HG03521 (cell line): ENCODE results near the gene RFXAP.
"Not testable (repeated sequence)": the region's sequence is repeated elsewhere in the genome, so short reads cannot be mapped to it uniquely, and the experiment has no call there.

Experiments used
- ATAC-seq: cut with Tn5 transposase; IDR thresholded peaks from one replicate; pipeline ENCODE4 v1.9.1; 2021; ENCODE audit warnings: mild to moderate bottlenecking, moderate library complexity; ENCODE audit not compliant: unreplicated experiment

RFXAP gene, protein sequence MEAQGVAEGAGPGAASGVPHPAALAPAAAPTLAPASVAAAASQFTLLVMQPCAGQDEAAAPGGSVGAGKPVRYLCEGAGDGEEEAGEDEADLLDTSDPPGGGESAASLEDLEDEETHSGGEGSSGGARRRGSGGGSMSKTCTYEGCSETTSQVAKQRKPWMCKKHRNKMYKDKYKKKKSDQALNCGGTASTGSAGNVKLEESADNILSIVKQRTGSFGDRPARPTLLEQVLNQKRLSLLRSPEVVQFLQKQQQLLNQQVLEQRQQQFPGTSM

DNA sequence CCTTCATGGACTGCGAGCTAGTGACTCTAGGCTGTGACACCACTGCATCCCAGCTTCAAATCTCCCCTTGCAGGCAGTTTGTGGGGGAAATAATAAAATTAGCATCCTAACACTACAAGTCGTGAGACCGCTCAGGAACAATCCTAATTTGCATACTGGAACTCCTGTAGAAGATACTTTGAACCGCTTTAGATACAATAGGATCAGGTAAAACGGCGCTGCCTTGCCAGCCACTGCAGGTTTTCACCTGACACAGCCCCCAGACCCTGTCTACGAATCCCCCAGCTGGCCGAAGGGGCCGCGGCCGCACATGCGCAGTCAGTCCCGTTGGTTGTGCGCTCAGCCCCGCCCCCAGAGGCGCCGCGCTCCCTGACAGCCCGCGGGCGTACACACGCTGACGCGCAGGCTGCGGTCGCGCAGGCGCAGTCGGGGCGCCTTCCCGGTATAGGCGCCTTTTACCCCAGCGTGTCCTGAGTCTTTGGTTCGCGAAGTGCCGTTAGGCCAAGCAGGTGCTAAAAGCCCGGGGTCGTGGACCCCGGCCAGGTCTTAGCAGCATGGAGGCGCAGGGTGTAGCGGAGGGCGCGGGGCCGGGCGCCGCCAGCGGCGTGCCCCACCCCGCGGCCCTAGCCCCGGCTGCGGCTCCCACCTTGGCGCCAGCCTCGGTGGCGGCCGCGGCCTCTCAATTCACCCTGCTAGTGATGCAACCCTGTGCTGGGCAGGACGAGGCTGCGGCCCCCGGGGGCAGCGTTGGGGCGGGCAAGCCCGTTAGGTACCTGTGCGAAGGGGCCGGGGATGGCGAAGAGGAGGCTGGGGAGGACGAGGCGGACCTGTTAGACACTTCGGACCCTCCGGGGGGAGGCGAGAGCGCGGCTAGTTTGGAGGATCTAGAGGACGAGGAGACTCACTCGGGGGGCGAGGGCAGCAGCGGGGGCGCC is at the start of gene RFXAP:
TSS of gene RFXAP (plus strand) at position 419 of the 935 bp plus-strand sequence. CDS start at position 555, 136 bp downstream.
- peak; percentile 87 for ATAC-seq

- ATAC-seq = no peak
Observed at GRCh38 chr13:36769545-36769944, 49.5 kb upstream of the RFXAP start.

- ATAC-seq = no peak
Observed at GRCh38 chr13:36770741-36771140, 48.3 kb upstream of the RFXAP start.

DNA sequence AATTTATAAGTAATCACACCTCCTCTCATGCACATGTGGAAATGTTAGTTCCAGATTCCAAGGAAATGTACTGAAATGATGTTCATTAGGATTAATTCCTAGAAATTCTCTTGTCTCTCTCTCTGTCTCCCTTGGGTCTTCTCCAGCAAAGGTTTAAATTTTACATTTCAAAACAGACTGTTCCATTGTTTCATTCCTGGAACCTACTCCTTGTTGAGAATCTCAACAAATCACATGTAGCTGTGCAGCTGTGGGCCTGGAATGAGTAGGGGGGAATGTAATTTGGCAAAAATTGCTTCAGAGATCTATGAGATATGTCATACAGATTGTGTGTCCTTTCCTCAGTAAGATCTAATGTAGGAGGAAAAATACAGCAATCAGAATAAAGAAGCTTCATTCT is 46.2 kb upstream of the RFXAP start:
- ATAC-seq = no peak

DNA sequence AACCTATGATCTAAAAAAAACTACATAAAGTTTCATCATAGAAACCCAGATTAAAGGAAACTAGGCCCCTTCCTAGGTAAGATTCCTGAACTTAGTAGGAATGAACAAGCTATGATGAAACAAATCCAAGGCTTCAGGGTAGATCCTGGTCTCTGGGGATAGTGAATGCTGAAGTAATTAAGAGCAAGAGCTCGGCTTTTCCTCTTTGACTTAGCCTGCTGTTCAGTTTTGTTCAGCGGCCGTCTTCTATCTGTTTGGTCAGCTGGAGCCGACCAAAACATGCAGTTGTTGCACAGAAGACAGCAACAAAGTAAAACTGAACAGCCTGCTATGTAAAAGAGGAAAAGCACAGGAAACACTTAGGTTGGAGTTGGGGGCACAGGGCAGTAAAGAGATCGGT is 44.1 kb upstream of the RFXAP start:
- ATAC-seq = no peak

DNA sequence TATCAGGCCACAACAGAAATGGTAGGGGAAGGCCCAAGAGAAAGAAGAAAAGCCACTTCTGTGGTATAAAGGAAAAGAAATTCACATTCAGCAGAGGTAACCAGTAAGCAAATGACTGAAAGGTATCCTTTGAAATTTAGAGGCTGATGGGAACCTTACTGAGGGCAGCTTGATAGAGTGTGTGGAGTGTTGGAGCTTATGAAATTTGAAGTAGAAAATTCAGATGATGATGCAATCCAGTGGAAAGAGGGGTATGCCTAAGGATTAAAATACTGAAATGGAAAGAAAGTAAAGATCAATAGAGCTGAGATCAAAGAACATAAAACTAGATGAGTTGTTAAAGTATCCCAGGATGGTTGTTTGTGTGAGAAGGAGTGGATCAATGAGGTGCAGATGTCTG is 42.8 kb upstream of the RFXAP start:
- ATAC-seq = no peak

DNA sequence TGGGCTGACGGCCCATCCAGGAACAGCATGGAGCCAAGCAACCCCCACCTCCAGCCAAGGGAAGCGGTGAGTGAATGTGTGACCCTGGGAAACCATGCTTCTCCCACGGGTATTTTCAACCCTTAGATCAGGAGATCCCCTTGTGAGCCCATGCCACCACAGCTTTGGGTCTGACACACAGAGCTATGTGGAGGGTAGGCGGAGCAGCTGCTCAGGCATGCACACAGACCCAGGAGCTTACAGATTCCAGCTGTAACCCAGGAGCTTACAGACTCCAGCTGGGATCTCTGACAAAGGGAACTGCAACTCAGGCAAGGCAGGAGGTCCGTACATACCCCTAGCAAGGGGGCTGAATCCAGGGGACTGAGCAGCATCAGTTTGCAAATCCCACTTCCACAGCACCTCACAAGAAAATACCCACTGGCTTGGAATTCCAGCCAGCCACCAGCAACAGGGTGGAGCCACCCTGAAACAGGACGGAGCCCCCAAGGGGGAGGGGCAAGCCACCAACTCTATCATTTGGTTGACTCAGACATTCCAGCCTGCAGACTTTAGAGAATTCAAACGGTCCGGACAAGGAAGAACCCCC is 40.8 kb upstream of the RFXAP start:
- ATAC-seq = no peak

- no peak for ATAC-seq
Observed at GRCh38 chr13:36783890-36784289, 35.1 kb upstream of the RFXAP start.

- not testable (repeated sequence) for ATAC-seq
Observed at GRCh38 chr13:36786175-36786574, 32.8 kb upstream of the RFXAP start.

- no peak for ATAC-seq
Observed at GRCh38 chr13:36787181-36787580, 31.8 kb upstream of the RFXAP start.

DNA sequence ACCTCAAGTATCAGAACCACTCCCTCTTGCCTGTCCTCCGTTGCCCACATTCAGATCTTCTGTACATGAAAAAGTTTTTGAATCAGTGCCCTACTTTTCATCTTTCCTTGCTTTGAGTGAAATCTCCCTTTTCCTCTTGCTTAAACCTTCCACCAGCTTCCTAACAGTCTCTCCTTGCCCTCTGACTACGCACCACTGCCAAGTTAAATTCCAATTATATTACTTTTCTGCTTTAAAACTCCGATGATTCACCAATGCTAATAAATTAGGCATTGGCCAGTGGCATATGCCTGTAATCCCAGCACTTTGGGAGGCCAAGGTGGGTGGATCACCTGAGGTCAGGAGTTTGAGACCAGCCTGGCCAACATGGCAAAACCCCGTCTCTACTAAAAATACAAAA is 30.7 kb upstream of the RFXAP start:
- ATAC-seq = no peak

DNA sequence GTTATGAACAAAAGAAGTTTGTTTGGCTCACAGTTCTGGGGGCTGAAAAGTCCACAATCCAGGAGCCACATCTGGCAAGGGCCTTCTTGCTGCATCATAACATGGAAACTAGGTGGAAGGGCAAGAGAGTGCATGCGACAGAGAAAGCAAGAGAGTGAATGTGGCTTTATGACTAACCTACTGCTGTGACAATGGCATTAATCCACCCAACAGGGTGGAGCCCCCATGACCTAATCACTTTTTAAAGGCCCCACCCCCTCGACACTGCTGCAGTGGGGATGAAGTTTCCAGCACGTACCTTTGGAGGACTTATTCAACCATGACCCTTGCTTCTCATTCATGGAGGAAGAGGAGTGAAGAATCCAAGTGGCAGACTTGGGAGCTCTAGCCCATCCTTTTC is 30.0 kb upstream of the RFXAP start:
- ATAC-seq = no peak

DNA sequence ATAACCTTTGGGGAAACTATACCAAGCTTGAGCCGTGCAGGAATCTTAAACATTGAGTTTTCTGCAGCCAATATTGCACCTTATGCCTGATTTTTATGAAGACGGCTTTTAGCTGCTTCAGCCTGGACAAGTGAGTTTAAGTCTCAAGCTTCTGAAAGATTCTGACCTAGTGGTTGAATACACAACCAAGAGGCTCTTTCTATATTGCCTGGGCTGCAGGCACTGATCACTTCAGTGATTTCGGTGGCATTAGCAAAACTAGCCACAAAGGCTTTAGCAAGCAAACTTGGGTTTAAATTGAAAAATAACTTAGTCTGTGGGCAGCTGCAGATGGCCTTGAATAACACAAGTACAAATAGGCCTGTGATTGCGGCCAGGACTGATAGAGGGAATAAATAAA is 29.3 kb upstream of the RFXAP start:
- ATAC-seq = no peak

- ATAC-seq = no peak
Observed at GRCh38 chr13:36794706-36795105, 24.3 kb upstream of the RFXAP start.

DNA sequence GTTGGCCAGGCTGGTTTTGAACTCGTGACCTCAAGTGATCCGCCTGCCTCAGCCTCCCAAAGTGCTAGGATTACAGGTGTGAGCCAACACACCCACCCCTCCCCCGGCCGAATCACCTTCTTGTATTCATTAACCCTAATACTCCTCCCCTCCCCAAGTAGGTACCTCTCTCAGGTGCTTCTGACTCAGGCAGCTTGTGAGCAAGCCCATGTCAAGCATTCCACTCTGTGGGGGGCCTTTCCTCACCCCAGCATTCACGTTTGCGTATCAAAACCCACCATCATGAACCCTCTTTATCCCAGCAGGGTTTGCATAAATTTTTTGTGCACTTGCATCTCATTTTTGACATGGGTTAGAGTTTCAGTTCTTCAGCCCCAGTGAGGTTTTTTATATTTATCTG is 23.6 kb upstream of the RFXAP start:
- ATAC-seq = no peak

DNA sequence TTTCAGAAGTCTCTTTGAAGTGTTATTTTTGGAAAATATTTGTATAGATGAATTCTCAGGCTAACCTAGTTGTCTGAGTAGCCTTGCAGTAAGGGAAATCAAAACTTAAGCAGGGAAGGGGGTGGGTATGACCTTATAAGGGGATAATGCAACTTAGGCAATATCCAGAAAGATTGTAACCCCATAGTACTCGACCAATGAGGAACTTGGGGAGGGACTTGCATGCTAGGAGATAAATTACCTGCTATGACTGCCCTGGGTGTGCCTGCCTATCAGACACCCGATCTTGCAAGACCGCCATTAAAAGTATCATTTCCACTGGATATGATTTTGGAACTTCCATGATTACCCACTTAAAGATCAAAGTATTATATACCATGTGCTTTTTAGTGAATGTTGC is 23.0 kb upstream of the RFXAP start:
- ATAC-seq = no peak

- no peak for ATAC-seq
Observed at GRCh38 chr13:36801035-36801434, 18.0 kb upstream of the RFXAP start.

DNA sequence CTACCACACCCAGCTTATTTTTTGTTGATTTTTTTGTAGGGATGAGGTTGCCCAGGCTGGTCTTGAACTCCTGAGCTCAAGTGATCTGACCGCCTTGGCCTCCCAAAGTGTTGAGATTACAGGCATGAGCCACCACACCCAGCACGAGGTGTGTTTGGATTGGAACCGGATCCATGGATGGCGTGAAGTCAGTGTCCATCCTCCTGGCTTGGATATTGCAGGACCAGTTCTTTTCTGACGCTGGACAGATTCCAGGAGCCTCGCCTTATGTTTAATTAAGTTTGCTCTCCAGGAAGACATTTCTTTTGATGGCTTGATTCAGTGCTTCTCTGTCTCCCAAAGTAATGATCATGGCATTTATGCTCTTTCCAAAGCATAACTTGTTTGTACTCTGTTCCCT is 14.4 kb upstream of the RFXAP start:
- ATAC-seq = no peak

GRCh38 chr13:36806102-36806501 is 12.9 kb upstream of the RFXAP start:
- ATAC-seq = no peak

- no peak for ATAC-seq
Observed at GRCh38 chr13:36807616-36808015, 11.4 kb upstream of the RFXAP start.

DNA sequence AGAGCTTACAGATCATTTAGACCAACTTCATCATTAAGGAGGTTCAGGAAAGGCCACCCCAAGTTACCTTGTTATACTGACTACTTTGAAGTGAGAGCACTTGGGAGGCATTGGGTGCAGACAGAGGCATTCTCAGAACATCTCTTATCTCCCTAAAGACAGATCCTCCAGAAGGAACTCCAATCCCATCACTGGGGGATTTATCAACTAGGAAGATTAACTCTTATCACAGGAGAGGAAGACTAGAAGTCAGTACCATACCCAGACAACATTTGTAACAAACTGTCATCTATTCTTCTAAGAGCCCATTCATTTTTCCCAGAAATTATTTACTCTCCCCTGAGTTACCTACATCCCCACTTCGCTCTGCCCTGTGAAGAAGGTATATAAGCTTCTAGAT is 5.8 kb upstream of the RFXAP start:
- no peak for ATAC-seq

DNA sequence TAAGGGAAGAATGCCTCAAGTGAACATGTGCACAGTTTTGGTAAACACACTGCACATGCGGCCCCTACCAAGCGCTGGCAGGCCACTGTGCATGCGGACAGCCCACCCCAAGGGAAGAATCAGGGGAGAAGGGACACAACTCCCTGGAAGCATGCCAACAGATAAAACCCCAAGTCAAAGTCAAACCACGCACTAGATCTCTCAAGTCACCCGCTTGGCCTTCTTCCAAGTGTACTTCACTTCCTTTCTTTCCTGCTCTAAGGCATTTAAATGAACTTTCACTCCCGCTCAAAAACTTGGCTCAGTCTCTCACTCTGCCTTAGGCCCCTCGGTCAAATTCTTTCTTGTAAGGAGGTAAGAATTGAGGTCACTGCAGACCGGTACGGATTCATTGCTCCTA is 4.6 kb upstream of the RFXAP start:
- no peak for ATAC-seq
